ENCODE measurements around the gene UBTD2.

UBTD2 gene

GRCh38 chr5:172172912-172173563, 110.5 kb downstream of the UBTD2 start:
- no peak for DNase-seq (ENCODE audit: low read depth in 2 of 2)
- TF ChIP-seq CTCF (IDR thresholded peaks at IDR 0.05; ENCODE audit: low read depth, low read length), result no peak
- no peak overlapping the region for H3K4me3 ChIP-seq (replicated peaks in 1 of 2; ENCODE audit: low read depth in 2 of 2, low read length in 2 of 2)

- no peak for TF ChIP-seq CTCF (IDR thresholded peaks at IDR 0.05; ENCODE audit: low read depth, low read length)
- H3K4me3 ChIP-seq (replicated peaks in 1 of 2; ENCODE audit: low read depth in 2 of 2, low read length in 2 of 2), result no peak overlapping the region
- DNase-seq (ENCODE audit: low read depth in 2 of 2), result no peak
Measured at GRCh38 chr5:172171118-172171517, 112.4 kb downstream of the UBTD2 start.

- TF ChIP-seq CTCF (IDR thresholded peaks at IDR 0.05; ENCODE audit: low read depth, low read length), result no peak
- no peak for DNase-seq (ENCODE audit: low read depth in 2 of 2)
- H3K4me3 ChIP-seq (replicated peaks in 1 of 2; ENCODE audit: low read depth in 2 of 2, low read length in 2 of 2), result no peak overlapping the region
Measured at GRCh38 chr5:172170251-172170701, 113.3 kb downstream of the UBTD2 start.

GRCh38 chr5:172169216-172169615, 114.3 kb downstream of the UBTD2 start:
- no peak overlapping the region for H3K4me3 ChIP-seq (replicated peaks in 1 of 2; ENCODE audit: low read depth in 2 of 2, low read length in 2 of 2)
- no peak for TF ChIP-seq CTCF (IDR thresholded peaks at IDR 0.05; ENCODE audit: low read depth, low read length)
- DNase-seq (ENCODE audit: low read depth in 2 of 2), result no peak

- DNase-seq (ENCODE audit: low read depth in 2 of 2), result no peak
- no peak for TF ChIP-seq CTCF (IDR thresholded peaks at IDR 0.05; ENCODE audit: low read depth, low read length)
- H3K4me3 ChIP-seq (replicated peaks in 1 of 2; ENCODE audit: low read depth in 2 of 2, low read length in 2 of 2), result no peak overlapping the region
Measured at GRCh38 chr5:172168311-172168710, 115.3 kb downstream of the UBTD2 start.

- DNase-seq (ENCODE audit: low read depth in 2 of 2), result no peak
- H3K4me3 ChIP-seq (replicated peaks in 1 of 2; ENCODE audit: low read depth in 2 of 2, low read length in 2 of 2), result no peak overlapping the region
Measured at GRCh38 chr5:172167895-172168294, 115.7 kb downstream of the UBTD2 start.

More at GRCh38 chr5:172167895-172168294, 115.7 kb downstream of the UBTD2 start:
- TF ChIP-seq CTCF (IDR thresholded peaks at IDR 0.05; ENCODE audit: low read depth, low read length), result no peak

All from cardiac fibroblast (primary cell).